Stimulated activated CD8-positive, alpha-beta memory T cell treated with anti-CD3 and anti-CD28 coated beads, Interleukin-12 subunit alpha, Interleukin-12 subunit beta, amount 100 ng/mL, for 24 hours (primary cell): ENCODE measurements around the gene ADAMTSL1.

Experiments
- DNase-seq: peaks from one replicate; pipeline ENCODE4 v3.0.0-alpha.2; 2020; ENCODE audit errors: extremely low read depth

Gene ADAMTSL1

GRCh38 chr9:18775930-18776329 is 302.0 kb downstream of the ADAMTSL1 start:
- no peak for DNase-seq

- DNase-seq, result no peak
These were observed 303.2 kb downstream of the ADAMTSL1 start for GRCh38 chr9:18776836-18777820.

- no peak for DNase-seq
These were observed 304.2 kb downstream of the ADAMTSL1 start for GRCh38 chr9:18778147-18778546.

GRCh38 chr9:18778846-18779245 is 304.9 kb downstream of the ADAMTSL1 start:
- no peak for DNase-seq

GRCh38 chr9:18783909-18784308 is 310.0 kb downstream of the ADAMTSL1 start:
- DNase-seq, result no peak

- DNase-seq, result no peak
These were observed 311.7 kb downstream of the ADAMTSL1 start for GRCh38 chr9:18785604-18786003.

GRCh38 chr9:18786196-18786595 is 312.2 kb downstream of the ADAMTSL1 start:
- no peak for DNase-seq

GRCh38 chr9:18786911-18787650 is 313.1 kb downstream of the ADAMTSL1 start:
- DNase-seq, result no peak

- DNase-seq, result no peak
These were observed 314.3 kb downstream of the ADAMTSL1 start for GRCh38 chr9:18788256-18788655.

GRCh38 chr9:18791074-18791473 is 317.1 kb downstream of the ADAMTSL1 start:
- no peak for DNase-seq

GRCh38 chr9:18793122-18793521 is 319.2 kb downstream of the ADAMTSL1 start:
- DNase-seq, result no peak

GRCh38 chr9:18795947-18796671 is 322.2 kb downstream of the ADAMTSL1 start:
- DNase-seq, result no peak

- DNase-seq, result no peak
These were observed 322.8 kb downstream of the ADAMTSL1 start for GRCh38 chr9:18796696-18797270.

- DNase-seq, result no peak
These were observed 324.2 kb downstream of the ADAMTSL1 start for GRCh38 chr9:18798106-18798505.

- DNase-seq, result no peak
These were observed 324.7 kb downstream of the ADAMTSL1 start for GRCh38 chr9:18798508-18799290.

GRCh38 chr9:18799428-18799827 is 325.5 kb downstream of the ADAMTSL1 start:
- DNase-seq, result no peak

GRCh38 chr9:18800579-18800978 is 326.6 kb downstream of the ADAMTSL1 start:
- DNase-seq, result no peak

GRCh38 chr9:18805386-18805785 is 331.4 kb downstream of the ADAMTSL1 start:
- no peak for DNase-seq

GRCh38 chr9:18806232-18807080 is 332.5 kb downstream of the ADAMTSL1 start:
- no peak for DNase-seq

- DNase-seq, result no peak
These were observed 336.6 kb downstream of the ADAMTSL1 start for GRCh38 chr9:18810581-18810980.
